ENCODE results near the gene ZNF469.

The ZNF469 gene

GRCh38 chr16:88417684-88418476 lies 35.1 kb downstream of the ZNF469 start:
- TF ChIP-seq CTCF (IDR thresholded peaks at IDR 0.05; ENCODE audit: low read depth, low read length): no peak
- H3K4me3 ChIP-seq (ENCODE audit: low read depth, low read length): no peak overlapping the region

- no peak for TF ChIP-seq CTCF (IDR thresholded peaks at IDR 0.05; ENCODE audit: low read depth, low read length)
Observed at GRCh38 chr16:88418869-88419268, 36.1 kb downstream of the ZNF469 start.

GRCh38 chr16:88419790-88420189 lies 37.0 kb downstream of the ZNF469 start:
- no peak for TF ChIP-seq CTCF (IDR thresholded peaks at IDR 0.05; ENCODE audit: low read depth, low read length)
- no peak overlapping the region for H3K4me3 ChIP-seq (ENCODE audit: low read depth, low read length)

More at GRCh38 chr16:88418869-88419268, 36.1 kb downstream of the ZNF469 start:
- H3K4me3 ChIP-seq (ENCODE audit: low read depth, low read length): no peak overlapping the region

- H3K4me3 ChIP-seq (ENCODE audit: low read depth, low read length): no peak overlapping the region
- TF ChIP-seq CTCF (IDR thresholded peaks at IDR 0.05; ENCODE audit: low read depth, low read length): no peak
Observed at GRCh38 chr16:88420496-88420895, 37.7 kb downstream of the ZNF469 start.

GRCh38 chr16:88421301-88421700 lies 38.5 kb downstream of the ZNF469 start:
- no peak for TF ChIP-seq CTCF (IDR thresholded peaks at IDR 0.05; ENCODE audit: low read depth, low read length)
- H3K4me3 ChIP-seq (ENCODE audit: low read depth, low read length): no peak overlapping the region

- H3K4me3 ChIP-seq (ENCODE audit: low read depth, low read length): no peak overlapping the region
- TF ChIP-seq CTCF (IDR thresholded peaks at IDR 0.05; ENCODE audit: low read depth, low read length): no peak
Observed at GRCh38 chr16:88421871-88422433, 39.2 kb downstream of the ZNF469 start.

- no peak overlapping the region for H3K4me3 ChIP-seq (ENCODE audit: low read depth, low read length)
- no peak for TF ChIP-seq CTCF (IDR thresholded peaks at IDR 0.05; ENCODE audit: low read depth, low read length)
Observed at GRCh38 chr16:88422733-88423447, 40.1 kb downstream of the ZNF469 start.
